ENCODE measurements around the gene SPPL3. TPM values are rescaled to one million over a fixed set of nuclear protein-coding genes. Genes with fewer than 3 reads are reported as not detected.
A peak's percentile ranks its signal among the peaks of the same experiment; 100 is the strongest.

SPPL3 gene
- total and polyA plus RNA-seq, 8 donors: 5.0 to 63.4 (median 18.0) TPM

DNA sequence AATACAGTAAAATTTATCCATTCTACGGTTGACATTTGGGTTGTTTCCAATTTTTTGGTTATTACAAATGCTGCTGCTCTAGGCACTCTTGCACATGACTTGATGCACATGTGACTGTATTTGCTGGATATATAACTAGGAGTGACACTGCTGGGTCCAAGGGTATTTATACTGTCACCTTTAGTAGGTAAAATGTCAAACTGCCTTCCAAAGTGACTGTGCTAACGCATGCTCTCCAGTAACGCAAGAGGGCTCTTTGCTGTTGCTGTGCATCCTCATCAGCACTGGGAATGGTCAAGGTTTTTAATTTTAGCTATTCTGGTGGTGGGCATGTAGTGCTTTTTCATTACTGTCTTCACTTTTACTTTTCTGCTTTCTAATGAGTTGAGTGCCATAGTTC is 116.3 kb downstream of the SPPL3 start:
- H3K9me3 ChIP-seq: no peaks in the 10 kb centered on the region
- H3K36me3 ChIP-seq: peaks cover 0 to 26% (median 20%) of the 10 kb centered on the region in 4 donors
- intact Hi-C loops (cut with DNase I; ENCODE audit: low total_unique reads): no loop called here
- no peak overlapping the region for H3K4me3 ChIP-seq
- H3K4me1 ChIP-seq: peaks cover 0 to 1% (median 0%) of the 10 kb centered on the region in 4 donors
- no peak for DNase-seq
- no peak overlapping the region for H3K27ac ChIP-seq
- TF ChIP-seq, protein P1, sequence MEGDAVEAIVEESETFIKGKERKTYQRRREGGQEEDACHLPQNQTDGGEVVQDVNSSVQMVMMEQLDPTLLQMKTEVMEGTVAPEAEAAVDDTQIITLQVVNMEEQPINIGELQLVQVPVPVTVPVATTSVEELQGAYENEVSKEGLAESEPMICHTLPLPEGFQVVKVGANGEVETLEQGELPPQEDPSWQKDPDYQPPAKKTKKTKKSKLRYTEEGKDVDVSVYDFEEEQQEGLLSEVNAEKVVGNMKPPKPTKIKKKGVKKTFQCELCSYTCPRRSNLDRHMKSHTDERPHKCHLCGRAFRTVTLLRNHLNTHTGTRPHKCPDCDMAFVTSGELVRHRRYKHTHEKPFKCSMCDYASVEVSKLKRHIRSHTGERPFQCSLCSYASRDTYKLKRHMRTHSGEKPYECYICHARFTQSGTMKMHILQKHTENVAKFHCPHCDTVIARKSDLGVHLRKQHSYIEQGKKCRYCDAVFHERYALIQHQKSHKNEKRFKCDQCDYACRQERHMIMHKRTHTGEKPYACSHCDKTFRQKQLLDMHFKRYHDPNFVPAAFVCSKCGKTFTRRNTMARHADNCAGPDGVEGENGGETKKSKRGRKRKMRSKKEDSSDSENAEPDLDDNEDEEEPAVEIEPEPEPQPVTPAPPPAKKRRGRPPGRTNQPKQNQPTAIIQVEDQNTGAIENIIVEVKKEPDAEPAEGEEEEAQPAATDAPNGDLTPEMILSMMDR (IDR thresholded peaks at IDR 0.05): no peak
- TF ChIP-seq POLR2AphosphoS5 (IDR thresholded peaks at IDR 0.05) (no peak), POLR2A (IDR thresholded peaks at IDR 0.05) (no peak), EP300 (IDR thresholded peaks at IDR 0.05) (no peak)
- no peaks in the 10 kb centered on the region for H3K27me3 ChIP-seq
- WGBS, 5 donors: 90 to 97% (median 94%) methylated on average over 3 of the region's 3 CpGs

DNA sequence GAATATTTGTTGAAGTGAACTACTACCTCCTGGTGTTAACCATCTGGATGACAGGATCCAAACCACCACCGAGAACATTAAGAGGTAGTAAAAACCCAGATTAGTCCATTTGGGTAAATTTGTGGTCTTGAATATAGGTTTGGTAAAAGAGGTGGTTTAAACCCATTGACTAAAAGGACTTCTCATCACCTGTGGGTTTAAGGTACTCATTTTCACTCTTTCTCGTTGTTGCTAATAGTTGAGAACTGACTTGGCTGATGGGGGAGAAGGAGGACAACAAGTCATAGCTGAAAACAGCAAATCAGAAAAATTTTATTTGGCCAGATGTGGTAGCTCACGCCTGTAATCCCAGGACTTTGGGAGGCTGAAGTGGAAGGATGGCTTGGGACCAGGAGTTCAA is 119.4 kb downstream of the SPPL3 start:
- Histone ChIP-seq H3K27me3 (no peaks in the 10 kb centered on the region), H3K4me3 (no peak overlapping the region), H3K36me3 (peaks cover 8 to 47% (median 46%) of the 10 kb centered on the region in 4 donors), H3K4me1 (peaks cover 0 to 5% (median 0%) of the 10 kb centered on the region in 4 donors), H3K9me3 (no peaks in the 10 kb centered on the region), H3K27ac (no peak overlapping the region)
- DNase-seq: no peak
- WGBS, 5 donors: 85 to 92% (median 91%) methylated on average over 3 of the region's 3 CpGs
- TF ChIP-seq EP300 (IDR thresholded peaks at IDR 0.05): no peak
- no peak for TF ChIP-seq POLR2AphosphoS5 (IDR thresholded peaks at IDR 0.05)
- no peak for TF ChIP-seq POLR2A (IDR thresholded peaks at IDR 0.05)
- TF ChIP-seq, protein P1 (IDR thresholded peaks at IDR 0.05): no peak
- intact Hi-C loops (cut with DNase I; ENCODE audit: low total_unique reads): no loop called here

GRCh38 chr12:120783197-120783596 is 121.0 kb downstream of the SPPL3 start:
- Histone ChIP-seq H3K4me3 (no peak overlapping the region), H3K36me3 (peaks cover 8 to 60% (median 54%) of the 10 kb centered on the region in 4 donors), H3K9me3 (no peaks in the 10 kb centered on the region), H3K4me1 (peaks cover 0 to 5% (median 0%) of the 10 kb centered on the region in 4 donors), H3K27ac (peak overlapping the region in 1 of 5 donors; percentile 30), H3K27me3 (no peaks in the 10 kb centered on the region)
- intact Hi-C loops (cut with DNase I; ENCODE audit: low total_unique reads): no loop called here
- peak in 1 of 3 donors; percentile 3 for TF ChIP-seq POLR2AphosphoS5 (IDR thresholded peaks at IDR 0.05)
- TF ChIP-seq, protein P1 (IDR thresholded peaks at IDR 0.05): no peak
- no peak for DNase-seq
- 65 to 73% (median 71%) methylated on average over 6 of the region's 6 CpGs for WGBS, 5 donors

DNA sequence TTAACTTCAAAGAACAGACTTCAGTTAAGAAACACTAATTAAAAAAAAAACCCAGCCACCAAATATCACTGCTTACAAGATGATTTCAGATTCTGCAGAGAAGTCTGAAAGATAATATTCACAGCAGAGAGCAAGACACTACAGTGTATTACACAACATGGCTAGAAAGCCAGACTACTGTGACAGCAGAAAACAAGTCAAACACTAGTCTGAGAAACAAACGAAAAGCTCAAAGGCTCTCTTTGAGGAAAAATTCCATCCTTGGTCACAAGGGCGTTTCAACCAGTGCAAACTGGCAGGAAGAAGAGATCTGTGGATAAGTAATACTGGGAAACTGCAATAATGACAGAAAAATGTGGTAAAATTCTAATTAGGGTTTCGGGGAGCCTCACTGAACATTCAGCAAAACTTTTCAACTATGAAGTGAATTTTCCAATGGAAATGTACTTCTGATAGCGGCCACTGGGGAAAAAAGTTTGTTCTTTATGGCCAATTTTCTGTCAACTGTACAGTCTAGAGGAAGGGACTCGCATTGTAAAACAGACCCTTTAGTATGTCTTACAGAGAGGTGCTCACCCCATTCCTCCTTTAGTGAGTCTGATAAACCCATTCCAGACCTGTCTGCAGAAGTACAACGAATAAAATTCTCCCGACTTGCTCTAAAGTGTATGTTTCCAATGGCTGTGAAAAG is 128.2 kb downstream of the SPPL3 start:
- TF ChIP-seq POLR2A (IDR thresholded peaks at IDR 0.05): no peak
- TF ChIP-seq EP300 (IDR thresholded peaks at IDR 0.05): no peak
- TF ChIP-seq, protein P1 (IDR thresholded peaks at IDR 0.05): peak in 1 of 7 experiments; percentile 8
- TF ChIP-seq POLR2AphosphoS5 (IDR thresholded peaks at IDR 0.05): no peak
- Histone ChIP-seq H3K9me3 (no peaks in the 10 kb centered on the region), H3K4me3 (no peak overlapping the region), H3K27me3 (no peaks in the 10 kb centered on the region), H3K4me1 (no peaks in the 10 kb centered on the region), H3K27ac (no peak overlapping the region), H3K36me3 (peaks cover 5 to 67% (median 65%) of the 10 kb centered on the region in 4 donors)
- intact Hi-C loops (cut with DNase I; ENCODE audit: low total_unique reads): no loop called here
- DNase-seq: no peak
- 85 to 88% (median 86%) methylated on average over 7 of the region's 7 CpGs for WGBS, 5 donors

Measured in stomach (tissue), 9 donors.